NCI-H1048 (cell line): ENCODE results near the gene GPR176.
"Not testable (repeated sequence)": the region's sequence is repeated elsewhere in the genome, so short reads cannot be mapped to it uniquely, and the experiment has no call there.

Source experiments
- DNase-seq: peaks from one replicate; lab custom pipeline; 2025; lab: John Stamatoyannopoulos, UW

GPR176 gene

GRCh38 chr15:39857132-39857531 is 62.9 kb downstream of the GPR176 start:
- no peak for DNase-seq

- DNase-seq, result no peak
Measured at GRCh38 chr15:39856357-39856756, 63.7 kb downstream of the GPR176 start.

GRCh38 chr15:39855400-39855799 is 64.7 kb downstream of the GPR176 start:
- no peak for DNase-seq

GRCh38 chr15:39854161-39854560 is 65.9 kb downstream of the GPR176 start:
- DNase-seq, result no peak

GRCh38 chr15:39852250-39852649 is 67.8 kb downstream of the GPR176 start:
- DNase-seq, result no peak

- DNase-seq, result no peak
Measured at GRCh38 chr15:39851500-39852092, 68.5 kb downstream of the GPR176 start.

GRCh38 chr15:39850436-39850835 is 69.6 kb downstream of the GPR176 start:
- no peak for DNase-seq

GRCh38 chr15:39846108-39846507 is 74.0 kb downstream of the GPR176 start:
- DNase-seq, result no peak

GRCh38 chr15:39845582-39845981 is 74.5 kb downstream of the GPR176 start:
- DNase-seq, result no peak

GRCh38 chr15:39843565-39843964 is 76.5 kb downstream of the GPR176 start:
- no peak for DNase-seq

GRCh38 chr15:39837454-39837853 is 82.6 kb downstream of the GPR176 start:
- no peak for DNase-seq

GRCh38 chr15:39835550-39835949 is 84.5 kb downstream of the GPR176 start:
- DNase-seq, result no peak

GRCh38 chr15:39834256-39834655 is 85.8 kb downstream of the GPR176 start:
- no peak for DNase-seq

GRCh38 chr15:39833515-39833981 is 86.5 kb downstream of the GPR176 start:
- no peak for DNase-seq

GRCh38 chr15:39830166-39830565 is 89.9 kb downstream of the GPR176 start:
- DNase-seq, result no peak

GRCh38 chr15:39828374-39828931 is 91.6 kb downstream of the GPR176 start:
- DNase-seq, result no peak

- no peak for DNase-seq
Measured at GRCh38 chr15:39826975-39827374, 93.1 kb downstream of the GPR176 start.

GRCh38 chr15:39823634-39824033 is 96.4 kb downstream of the GPR176 start:
- no peak for DNase-seq

- DNase-seq, result no peak
Measured at GRCh38 chr15:39820050-39820602, 99.9 kb downstream of the GPR176 start.

GRCh38 chr15:39819533-39819932 is 100.5 kb downstream of the GPR176 start:
- no peak for DNase-seq

- DNase-seq, result no peak
Measured at GRCh38 chr15:39817892-39818291, 102.2 kb downstream of the GPR176 start.

GRCh38 chr15:39814489-39814888 is 105.6 kb downstream of the GPR176 start:
- DNase-seq, result no peak

GRCh38 chr15:39812651-39813050 is 107.4 kb downstream of the GPR176 start:
- not testable (repeated sequence) for DNase-seq

GRCh38 chr15:39808909-39809308 is 111.2 kb downstream of the GPR176 start:
- DNase-seq, result no peak
